ENCODE results near the gene ROS1.

GRCh38 chr6:117451671-117452070, 25.9 kb upstream of the ROS1 start:
- TF ChIP-seq, protein P1, sequence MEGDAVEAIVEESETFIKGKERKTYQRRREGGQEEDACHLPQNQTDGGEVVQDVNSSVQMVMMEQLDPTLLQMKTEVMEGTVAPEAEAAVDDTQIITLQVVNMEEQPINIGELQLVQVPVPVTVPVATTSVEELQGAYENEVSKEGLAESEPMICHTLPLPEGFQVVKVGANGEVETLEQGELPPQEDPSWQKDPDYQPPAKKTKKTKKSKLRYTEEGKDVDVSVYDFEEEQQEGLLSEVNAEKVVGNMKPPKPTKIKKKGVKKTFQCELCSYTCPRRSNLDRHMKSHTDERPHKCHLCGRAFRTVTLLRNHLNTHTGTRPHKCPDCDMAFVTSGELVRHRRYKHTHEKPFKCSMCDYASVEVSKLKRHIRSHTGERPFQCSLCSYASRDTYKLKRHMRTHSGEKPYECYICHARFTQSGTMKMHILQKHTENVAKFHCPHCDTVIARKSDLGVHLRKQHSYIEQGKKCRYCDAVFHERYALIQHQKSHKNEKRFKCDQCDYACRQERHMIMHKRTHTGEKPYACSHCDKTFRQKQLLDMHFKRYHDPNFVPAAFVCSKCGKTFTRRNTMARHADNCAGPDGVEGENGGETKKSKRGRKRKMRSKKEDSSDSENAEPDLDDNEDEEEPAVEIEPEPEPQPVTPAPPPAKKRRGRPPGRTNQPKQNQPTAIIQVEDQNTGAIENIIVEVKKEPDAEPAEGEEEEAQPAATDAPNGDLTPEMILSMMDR (IDR thresholded peaks at IDR 0.05 in 4 of 5, conservative IDR thresholded peaks at IDR 0.05 in 1 of 5) = no peak
- no peak for TF ChIP-seq POLR2A (IDR thresholded peaks at IDR 0.05)

Data from gastrocnemius medialis (tissue), 4 donors.